Thymus (tissue), 11 donors: ENCODE measurements around the gene RPL6. TPM values are rescaled to one million over a fixed set of nuclear protein-coding genes. Genes with fewer than 3 reads are reported as not detected.
A peak's percentile ranks its signal among the peaks of the same experiment; 100 is the strongest.

ENCODE experiments used
- DNase-seq, 9 donors: peaks; one replicate each; pipeline ENCODE4 v3.0.0-alpha.2; 2013; ENCODE audit warnings: low spot score in 9 of 9, low read depth in 6 of 9, missing footprints in 1 of 9
- H3K27ac ChIP-seq, 2 donors: one replicate each; pipeline ENCODE4 v1.5.1; 2013; ENCODE audit warnings: control low read depth in 1 of 2, low read depth in 1 of 2, low read length in 1 of 2, mild to moderate bottlenecking in 1 of 2, moderate library complexity in 1 of 2
- H3K27me3 ChIP-seq, 2 donors: one replicate each; pipeline ENCODE4 v1.5.1; 2013; ENCODE audit warnings: low read length in 1 of 2; ENCODE audit not compliant: control insufficient read depth in 2 of 2, insufficient read depth in 1 of 2
- H3K36me3 ChIP-seq, 2 donors: one replicate each; pipeline ENCODE4 v1.5.1; 2013; ENCODE audit warnings: low read length in 1 of 2, mild to moderate bottlenecking in 1 of 2, moderate library complexity in 1 of 2; ENCODE audit not compliant: control insufficient read depth in 2 of 2, insufficient read depth in 2 of 2
- H3K4me1 ChIP-seq, 2 donors: one replicate each; pipeline ENCODE4 v1.5.1; 2013; ENCODE audit warnings: low read length in 2 of 2; ENCODE audit not compliant: control insufficient read depth in 2 of 2, insufficient read depth in 2 of 2
- H3K4me3 ChIP-seq, 2 donors: one replicate each; pipeline ENCODE4 v1.5.1; 2013; ENCODE audit warnings: low read length in 2 of 2, control low read depth in 1 of 2, mild to moderate bottlenecking in 1 of 2
- H3K9me3 ChIP-seq, 2 donors: one replicate each; pipeline ENCODE4 v1.5.1; 2013; ENCODE audit warnings: low read length in 1 of 2, mild to moderate bottlenecking in 1 of 2; ENCODE audit not compliant: control insufficient read depth in 2 of 2, insufficient read depth in 1 of 2
- WGBS: extraction: QIAGEN DNeasy Blood & Tissue Kit; methylation state at CpG from one replicate; pipeline ENCODE4 v1.1.7; 2013; 5-methylcytosine and 5-hydroxymethylcytosine counted together
- polyA plus RNA-seq: library from polyadenylated mRNA; stranded (reverse); fragments of 200-250 nt; gene quantifications from one replicate; pipeline ENCODE4 v1.2.3, GENCODE V29; 2013
- total RNA-seq: library from RNA; stranded (reverse); fragments of 120-200 nt; gene quantifications from one replicate; pipeline ENCODE4 v1.2.4, GENCODE V29; 2013
- donor health status: healthy.

RPL6 gene
- total and polyA plus RNA-seq, 2 donors = 2,335 to 3,437 TPM

- Histone ChIP-seq H3K27ac (no peak overlapping the region), H3K4me1 (no peaks in the 10 kb centered on the region), H3K36me3 (no peaks in the 10 kb centered on the region), H3K27me3 (no peaks in the 10 kb centered on the region), H3K4me3 (no peak overlapping the region), H3K9me3 (no peaks in the 10 kb centered on the region)
- no peak for DNase-seq
- over 99% methylated on average over 2 of the region's 2 CpGs for WGBS
These were observed 18.4 kb upstream of the RPL6 start for GRCh38 chr12:112427760-112428159.

GRCh38 chr12:112425582-112426382 is 16.4 kb upstream of the RPL6 start:
- WGBS = 99% methylated on average over 7 of the region's 7 CpGs
- no peak for DNase-seq
- no peak overlapping the region for H3K4me3 ChIP-seq
- no peaks in the 10 kb centered on the region for H3K36me3 ChIP-seq
- no peaks in the 10 kb centered on the region for H3K9me3 ChIP-seq
- no peak overlapping the region for H3K27ac ChIP-seq
- no peaks in the 10 kb centered on the region for H3K4me1 ChIP-seq
- H3K27me3 ChIP-seq = no peaks in the 10 kb centered on the region

- DNase-seq = no peak
- H3K27ac ChIP-seq = no peak overlapping the region
- H3K9me3 ChIP-seq = no peaks in the 10 kb centered on the region
- H3K27me3 ChIP-seq = no peaks in the 10 kb centered on the region
- 99% methylated on average over 3 of the region's 3 CpGs for WGBS
- peaks cover 0 to 5% of the 10 kb centered on the region in 2 donors for H3K4me1 ChIP-seq
- H3K36me3 ChIP-seq = no peaks in the 10 kb centered on the region
- H3K4me3 ChIP-seq = no peak overlapping the region
These were observed 14.7 kb upstream of the RPL6 start for GRCh38 chr12:112424126-112424525.

GRCh38 chr12:112422531-112422930 is 13.1 kb upstream of the RPL6 start:
- Histone ChIP-seq H3K27me3 (no peaks in the 10 kb centered on the region), H3K4me1 (peaks cover 0 to 11% of the 10 kb centered on the region in 2 donors), H3K27ac (no peak overlapping the region), H3K9me3 (no peaks in the 10 kb centered on the region), H3K4me3 (no peak overlapping the region), H3K36me3 (no peaks in the 10 kb centered on the region)
- no peak for DNase-seq
- 94% methylated on average over 5 of the region's 5 CpGs for WGBS

- H3K27ac ChIP-seq = no peak overlapping the region
- no peaks in the 10 kb centered on the region for H3K9me3 ChIP-seq
- no peaks in the 10 kb centered on the region for H3K36me3 ChIP-seq
- DNase-seq = no peak
- 100% methylated on average over 1 of the region's 1 CpG for WGBS
- no peak overlapping the region for H3K4me3 ChIP-seq
- no peaks in the 10 kb centered on the region for H3K27me3 ChIP-seq
- peaks cover 0 to 11% of the 10 kb centered on the region in 2 donors for H3K4me1 ChIP-seq
These were observed 12.0 kb upstream of the RPL6 start for GRCh38 chr12:112421363-112421762.

GRCh38 chr12:112420740-112421139 is 11.3 kb upstream of the RPL6 start:
- no peaks in the 10 kb centered on the region for H3K36me3 ChIP-seq
- H3K27ac ChIP-seq = no peak overlapping the region
- H3K4me3 ChIP-seq = no peak overlapping the region
- no peak for DNase-seq
- no peaks in the 10 kb centered on the region for H3K9me3 ChIP-seq
- H3K27me3 ChIP-seq = no peaks in the 10 kb centered on the region
- H3K4me1 ChIP-seq = peaks cover 0 to 11% of the 10 kb centered on the region in 2 donors
- 91% methylated on average over 3 of the region's 3 CpGs for WGBS

GRCh38 chr12:112419297-112420133 is 10.1 kb upstream of the RPL6 start:
- Histone ChIP-seq H3K27me3 (no peaks in the 10 kb centered on the region), H3K4me3 (peak overlapping the region; percentile 84 to 97), H3K9me3 (no peaks in the 10 kb centered on the region), H3K27ac (peak overlapping the region; percentile 66 to 92), H3K4me1 (peaks cover 0 to 11% of the 10 kb centered on the region in 2 donors), H3K36me3 (no peaks in the 10 kb centered on the region)
- WGBS = 5% methylated on average over 31 of the region's 31 CpGs
- DNase-seq = peak in 3 of 9 donors; percentile 16 to 26 (median 21)

- Histone ChIP-seq H3K9me3 (no peaks in the 10 kb centered on the region), H3K27me3 (no peaks in the 10 kb centered on the region), H3K27ac (peak within 1 kb of the TSS; percentile 91 to 92), H3K4me3 (peak within 1 kb of the TSS; percentile 84 to 97), H3K4me1 (peaks cover 0 to 11% of the 10 kb centered on the region in 2 donors), H3K36me3 (no peaks in the 10 kb centered on the region)
- WGBS = under 1% methylated on average over 89 of the region's 89 CpGs
- DNase-seq = peak; percentile 42 to 92 (median 80)
These were observed 9.3 kb upstream of the RPL6 start, which contains the start of gene PTPN11 for GRCh38 chr12:112418608-112419296. Gene PTPN11, plus strand, starts transcription at chr12:112418947. Its CDS starts 165 bp downstream, at chr12:112419112.
